Adipocyte (in vitro differentiated cells): ENCODE data around the gene WDR19.
"Not testable (repeated sequence)": the region's sequence is repeated elsewhere in the genome, so short reads cannot be mapped to it uniquely, and the experiment has no call there.

Source experiments
- DNase-seq: peaks from one replicate; pipeline ENCODE4 v3.0.0-alpha.2; 2015; ENCODE audit warnings: low read depth
- H3K27me3 ChIP-seq: replicated peaks from 2 replicates; pipeline ENCODE4 v1.7.0; 2013; ENCODE audit warnings: mild to moderate bottlenecking, low read length, moderate library complexity; ENCODE audit not compliant: control insufficient read depth, insufficient read depth
- H3K36me3 ChIP-seq: 2 replicates; pipeline ENCODE4 v1.7.0; 2013; ENCODE audit warnings: low read length, mild to moderate bottlenecking, moderate library complexity; ENCODE audit not compliant: control insufficient read depth, insufficient read depth, severe bottlenecking
- H3K4me1 ChIP-seq: 2 replicates; pipeline ENCODE4 v1.7.0; 2013; ENCODE audit warnings: mild to moderate bottlenecking, low read length, moderate library complexity; ENCODE audit not compliant: control insufficient read depth, insufficient read depth
- H3K4me3 ChIP-seq: 2 replicates; pipeline ENCODE4 v1.7.0; 2013; ENCODE audit warnings: mild to moderate bottlenecking, low read length, moderate library complexity
- H3K9ac ChIP-seq: 2 replicates; pipeline ENCODE4 v1.7.0; 2013; ENCODE audit warnings: mild to moderate bottlenecking, low read length, moderate library complexity
- H3K9me3 ChIP-seq: 2 replicates; pipeline ENCODE4 v1.7.0; 2013; ENCODE audit warnings: mild to moderate bottlenecking, low read length, moderate library complexity; ENCODE audit not compliant: control insufficient read depth

The WDR19 gene

DNA sequence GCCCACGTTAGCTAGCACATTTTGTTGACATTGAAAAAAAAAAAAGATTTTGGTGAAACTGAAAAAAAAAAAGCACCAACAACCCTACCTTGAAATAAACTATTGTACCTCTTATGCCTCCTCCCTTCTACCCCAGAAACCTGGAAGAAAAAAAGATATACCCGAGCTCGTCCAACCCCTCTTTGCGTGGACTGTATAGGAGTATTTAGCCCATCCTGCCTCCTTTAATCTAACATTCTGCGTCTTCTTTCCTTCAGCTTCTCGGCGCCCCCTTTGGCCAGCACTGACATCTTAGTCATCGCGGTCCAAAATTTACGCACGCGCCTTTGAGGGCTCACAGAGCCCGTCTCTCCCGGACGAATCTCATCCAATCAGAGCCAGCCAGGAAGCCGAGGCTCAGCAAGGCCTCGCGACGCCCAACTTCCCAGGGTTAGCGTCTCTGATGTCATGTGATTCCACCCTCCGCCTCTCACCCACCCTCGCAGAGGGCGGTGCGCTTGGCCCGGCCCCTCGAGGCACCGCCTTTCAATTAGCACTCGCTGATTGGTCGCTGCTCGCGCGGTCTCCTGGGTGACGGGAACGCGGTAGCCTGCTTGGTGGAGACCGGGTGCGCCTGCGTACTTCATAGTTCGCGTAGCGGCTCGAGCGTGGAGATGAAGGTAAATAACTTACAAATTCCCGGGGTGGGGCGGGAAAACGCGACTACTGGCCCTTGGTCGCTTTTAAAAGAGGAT lies at the start of gene WDR19:
WDR19 (plus strand) TSS at position 625 of the 734 bp plus-strand sequence; CDS start at position 654, 29 bp downstream.
- peaks cover 7% of the 10 kb centered on the region for H3K36me3 ChIP-seq
- H3K4me1 ChIP-seq = peaks cover 4% of the 10 kb centered on the region
- DNase-seq = peak; percentile 100
- peak within 1 kb of the TSS; percentile 90 for H3K9ac ChIP-seq
- peak within 1 kb of the TSS; percentile 93 for H3K4me3 ChIP-seq
- no peaks in the 10 kb centered on the region for H3K9me3 ChIP-seq
- no peaks in the 10 kb centered on the region for H3K27me3 ChIP-seq

DNA sequence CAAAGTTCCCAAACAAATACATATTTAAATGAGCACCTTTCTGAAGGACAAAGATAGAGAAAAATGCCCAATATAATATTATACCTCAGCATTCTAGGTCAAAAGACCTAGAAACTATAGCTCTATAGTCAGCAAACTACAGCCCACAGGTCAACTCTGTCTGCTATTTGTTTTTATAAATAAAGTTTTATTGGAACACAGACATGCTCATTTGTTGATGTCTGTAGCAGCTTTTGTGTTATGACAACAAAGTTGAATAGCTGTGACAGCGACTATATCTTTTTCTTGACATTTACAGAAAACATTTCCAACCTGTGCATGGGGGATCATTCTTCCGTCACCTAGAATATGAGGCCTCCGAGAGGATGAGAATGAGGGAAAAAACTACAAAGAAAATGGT lies 48.7 kb upstream of the WDR19 start:
- Histone ChIP-seq H3K9ac (no peak overlapping the region), H3K4me3 (no peak overlapping the region), H3K36me3 (no peaks in the 10 kb centered on the region), H3K4me1 (peaks cover 6% of the 10 kb centered on the region), H3K9me3 (no peaks in the 10 kb centered on the region), H3K27me3 (no peaks in the 10 kb centered on the region)
- no peak for DNase-seq

DNA sequence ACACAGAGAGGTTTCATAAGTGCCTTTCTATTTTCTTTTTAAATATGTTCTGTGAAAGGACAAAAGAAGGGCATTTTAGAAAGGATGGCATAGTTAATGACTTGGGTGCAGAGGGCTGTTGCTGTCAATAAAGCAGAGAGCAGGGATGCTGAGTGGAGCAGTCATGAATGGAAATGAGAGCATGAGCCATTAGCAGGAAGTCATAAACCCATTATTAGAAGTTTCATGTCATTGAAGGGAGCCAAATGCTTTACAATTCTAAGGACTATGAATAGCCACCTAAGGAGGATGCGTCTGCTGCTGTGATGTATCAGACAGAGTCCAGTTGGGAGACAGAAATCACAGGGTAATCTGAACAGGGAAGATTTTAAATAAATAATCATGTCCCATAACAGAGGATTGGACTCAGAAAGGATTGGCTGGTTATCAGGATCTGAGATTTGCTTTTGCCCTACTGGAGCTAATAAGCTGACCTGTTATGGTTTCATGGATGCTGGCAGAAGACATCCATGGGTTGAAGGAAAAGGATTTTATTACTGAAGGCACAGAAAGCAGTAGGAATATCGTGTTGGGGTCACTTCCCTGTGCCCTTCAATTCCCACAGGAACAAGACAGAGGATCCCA lies 47.5 kb upstream of the WDR19 start:
- Histone ChIP-seq H3K27me3 (no peaks in the 10 kb centered on the region), H3K36me3 (no peaks in the 10 kb centered on the region), H3K4me3 (peak overlapping the region; percentile 30), H3K4me1 (peaks cover 6% of the 10 kb centered on the region), H3K9ac (no peak overlapping the region), H3K9me3 (no peaks in the 10 kb centered on the region)
- DNase-seq = no peak

DNA sequence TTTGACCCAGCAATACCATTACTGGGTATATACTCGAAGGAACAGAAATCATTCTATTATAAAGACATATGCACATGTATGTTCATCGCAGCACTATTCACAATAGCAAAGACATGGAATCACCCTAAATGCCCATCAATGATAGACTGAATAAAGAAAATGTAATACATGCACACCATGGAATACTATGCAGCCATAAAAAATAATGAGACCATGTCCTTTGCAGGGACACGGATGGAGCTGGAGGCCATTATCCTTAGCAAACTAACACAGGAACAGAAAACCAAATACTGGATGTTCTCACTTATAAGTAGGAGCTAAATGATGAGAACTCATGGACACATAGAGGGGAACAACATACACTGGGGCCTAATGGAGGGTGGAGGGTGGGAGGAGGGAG lies 44.1 kb upstream of the WDR19 start:
- not testable (repeated sequence) for H3K9me3 ChIP-seq, H3K4me3 ChIP-seq, DNase-seq, H3K27me3 ChIP-seq, H3K4me1 ChIP-seq, H3K9ac ChIP-seq, H3K36me3 ChIP-seq

DNA sequence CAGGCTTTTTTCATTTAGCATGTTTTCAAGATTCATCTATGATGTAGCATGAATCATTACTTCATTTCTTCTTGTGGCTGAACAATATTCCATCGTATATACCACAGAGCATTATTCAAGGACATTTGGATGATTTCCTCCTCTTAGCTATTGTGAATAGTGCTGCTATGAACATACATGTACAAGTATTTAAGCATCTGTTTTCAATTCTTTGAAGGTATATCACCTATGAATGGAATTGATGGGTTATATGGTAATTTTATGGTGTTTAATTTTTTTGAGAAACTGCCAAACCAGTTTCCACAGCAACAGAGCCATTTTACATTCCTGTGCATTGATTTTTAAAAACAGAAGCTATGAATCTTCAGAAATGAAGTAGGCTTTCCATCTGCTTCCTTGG lies 36.1 kb upstream of the WDR19 start:
- no peaks in the 10 kb centered on the region for H3K9me3 ChIP-seq
- DNase-seq = no peak
- peaks cover 4% of the 10 kb centered on the region for H3K4me1 ChIP-seq
- H3K27me3 ChIP-seq = no peaks in the 10 kb centered on the region
- H3K36me3 ChIP-seq = no peaks in the 10 kb centered on the region
- no peak overlapping the region for H3K4me3 ChIP-seq
- no peak overlapping the region for H3K9ac ChIP-seq

DNA sequence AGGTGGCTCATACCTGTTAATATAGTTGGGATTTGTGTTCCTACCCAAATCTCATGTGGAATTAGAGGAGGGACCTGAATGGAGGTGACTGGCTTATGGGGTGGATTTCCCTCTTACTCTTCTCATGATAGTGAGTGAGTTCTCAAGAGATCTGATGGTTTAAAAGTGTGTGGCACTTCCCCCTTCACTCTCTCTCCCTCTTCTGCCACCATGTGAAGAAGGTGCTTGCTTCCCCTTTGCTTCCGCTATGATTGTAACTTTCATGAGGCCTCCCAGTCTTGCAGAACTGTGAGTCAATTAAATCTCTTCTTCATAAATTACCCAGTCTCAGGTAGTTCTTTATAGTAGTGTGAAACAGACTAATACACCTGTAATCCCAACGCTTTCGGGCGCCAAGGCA lies 28.3 kb upstream of the WDR19 start:
- Histone ChIP-seq H3K27me3 (no peaks in the 10 kb centered on the region), H3K9me3 (no peaks in the 10 kb centered on the region), H3K4me1 (peaks cover 7% of the 10 kb centered on the region), H3K4me3 (no peak overlapping the region), H3K9ac (no peak overlapping the region), H3K36me3 (no peaks in the 10 kb centered on the region)
- DNase-seq = no peak

DNA sequence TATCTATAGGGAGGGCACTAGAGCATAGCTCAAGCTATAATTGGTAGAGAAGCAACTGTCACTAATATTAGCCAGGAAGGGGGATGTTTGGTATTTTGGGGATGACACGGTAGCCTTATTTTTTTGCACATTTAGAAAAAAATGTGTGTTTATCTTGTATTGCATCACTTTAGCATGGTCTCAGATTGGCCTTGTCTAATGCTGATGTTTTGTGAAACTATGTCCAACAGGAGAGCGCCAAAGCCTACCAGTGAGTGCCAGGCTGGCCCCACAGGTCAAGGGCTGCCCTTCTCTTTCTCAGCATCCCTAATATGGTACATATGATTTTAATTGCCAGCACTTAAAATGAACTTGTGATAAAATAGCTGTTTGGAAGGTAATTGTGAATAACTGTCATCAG lies 24.8 kb upstream of the WDR19 start:
- H3K4me1 ChIP-seq = no peaks in the 10 kb centered on the region
- no peaks in the 10 kb centered on the region for H3K9me3 ChIP-seq
- H3K9ac ChIP-seq = no peak overlapping the region
- H3K27me3 ChIP-seq = no peaks in the 10 kb centered on the region
- no peak for DNase-seq
- H3K4me3 ChIP-seq = no peak overlapping the region
- H3K36me3 ChIP-seq = no peaks in the 10 kb centered on the region

DNA sequence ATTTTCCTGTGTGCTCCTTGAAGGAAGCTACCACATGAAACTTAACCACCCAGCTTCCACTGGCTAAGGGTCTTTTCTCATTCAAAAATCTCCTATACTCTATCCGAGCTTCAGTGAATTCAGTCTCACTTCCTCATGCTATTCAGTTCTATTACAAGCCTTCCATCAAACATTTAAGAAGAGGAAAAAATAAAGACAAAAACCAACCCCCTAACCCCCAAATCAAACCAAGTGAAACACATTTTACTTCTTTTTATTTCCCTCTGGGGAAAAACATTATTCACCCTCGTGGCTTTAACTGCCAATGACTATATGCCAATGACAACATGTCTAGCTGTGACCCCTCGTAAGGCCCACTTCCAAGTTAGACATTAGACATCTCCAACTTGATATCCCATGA lies 16.2 kb upstream of the WDR19 start:
- DNase-seq = no peak
- Histone ChIP-seq H3K4me1 (peaks cover 5% of the 10 kb centered on the region), H3K9ac (no peak overlapping the region), H3K27me3 (no peaks in the 10 kb centered on the region), H3K9me3 (peaks cover 6% of the 10 kb centered on the region), H3K4me3 (no peak overlapping the region), H3K36me3 (no peaks in the 10 kb centered on the region)

DNA sequence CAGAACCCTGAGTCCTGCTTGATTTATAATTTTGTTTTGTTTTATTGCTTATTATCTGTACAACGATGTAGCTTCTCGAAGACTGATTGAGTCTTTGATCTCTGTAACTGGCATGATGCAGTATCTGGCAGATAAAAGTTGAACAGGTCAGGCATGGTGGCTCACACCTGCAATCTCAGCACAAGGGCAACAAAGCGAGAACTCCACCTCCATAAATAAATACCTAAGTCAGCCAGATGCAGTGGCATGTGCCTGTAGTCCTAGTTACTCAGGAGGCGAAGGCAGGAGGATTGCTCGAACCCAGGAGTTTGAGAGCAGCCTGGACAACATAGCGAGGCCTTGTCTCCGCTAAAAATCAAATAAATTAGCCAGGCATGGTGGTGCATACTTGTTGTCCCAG lies 15.7 kb upstream of the WDR19 start:
- H3K4me1 ChIP-seq = peaks cover 5% of the 10 kb centered on the region
- no peak overlapping the region for H3K4me3 ChIP-seq
- no peaks in the 10 kb centered on the region for H3K27me3 ChIP-seq
- no peak overlapping the region for H3K9ac ChIP-seq
- no peak for DNase-seq
- H3K36me3 ChIP-seq = no peaks in the 10 kb centered on the region
- H3K9me3 ChIP-seq = peaks cover 6% of the 10 kb centered on the region

DNA sequence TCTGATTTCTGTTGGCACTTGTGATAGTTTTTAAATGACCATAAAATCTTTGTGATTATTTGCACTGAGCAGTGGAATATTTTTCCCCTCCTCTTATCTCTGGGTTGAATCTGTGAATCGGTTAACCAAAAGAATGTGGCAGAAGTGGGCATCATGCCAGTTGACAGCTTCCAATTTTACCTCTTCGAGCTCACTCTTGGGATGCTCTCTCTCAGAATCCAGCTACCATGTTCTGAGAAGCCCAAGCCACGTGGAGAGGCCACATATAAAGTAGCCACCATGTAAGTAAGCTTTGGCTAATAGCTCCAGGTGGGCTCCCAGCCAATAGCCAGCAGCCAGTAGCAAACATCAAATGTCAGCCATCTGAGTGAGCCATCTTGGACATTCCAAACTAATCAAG lies 12.9 kb upstream of the WDR19 start:
- Histone ChIP-seq H3K4me3 (no peak overlapping the region), H3K9ac (no peak overlapping the region), H3K9me3 (peaks cover 6% of the 10 kb centered on the region), H3K4me1 (peaks cover 5% of the 10 kb centered on the region), H3K36me3 (no peaks in the 10 kb centered on the region), H3K27me3 (no peaks in the 10 kb centered on the region)
- DNase-seq = no peak

DNA sequence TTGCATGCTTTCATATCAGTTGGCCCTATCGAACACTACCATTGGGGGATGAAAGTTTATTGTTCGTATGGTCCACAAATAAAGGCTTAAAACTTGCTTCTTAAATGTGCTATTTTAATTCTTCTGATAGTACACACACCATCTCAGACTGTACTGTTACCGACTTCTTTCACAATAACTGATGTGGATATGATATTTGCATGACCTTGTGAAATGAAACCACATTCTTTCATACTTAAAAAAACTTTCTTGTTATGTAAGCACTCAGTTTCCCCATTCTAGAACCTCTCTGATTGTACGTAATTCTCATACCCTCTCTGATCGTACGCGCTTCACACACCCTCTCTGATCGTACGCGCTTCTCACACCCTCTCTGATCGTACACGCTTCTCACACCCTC lies 12.0 kb upstream of the WDR19 start:
- no peak for DNase-seq
- H3K9me3 ChIP-seq = peaks cover 6% of the 10 kb centered on the region
- H3K36me3 ChIP-seq = no peaks in the 10 kb centered on the region
- no peaks in the 10 kb centered on the region for H3K27me3 ChIP-seq
- no peak overlapping the region for H3K4me3 ChIP-seq
- no peak overlapping the region for H3K9ac ChIP-seq
- peaks cover 5% of the 10 kb centered on the region for H3K4me1 ChIP-seq

DNA sequence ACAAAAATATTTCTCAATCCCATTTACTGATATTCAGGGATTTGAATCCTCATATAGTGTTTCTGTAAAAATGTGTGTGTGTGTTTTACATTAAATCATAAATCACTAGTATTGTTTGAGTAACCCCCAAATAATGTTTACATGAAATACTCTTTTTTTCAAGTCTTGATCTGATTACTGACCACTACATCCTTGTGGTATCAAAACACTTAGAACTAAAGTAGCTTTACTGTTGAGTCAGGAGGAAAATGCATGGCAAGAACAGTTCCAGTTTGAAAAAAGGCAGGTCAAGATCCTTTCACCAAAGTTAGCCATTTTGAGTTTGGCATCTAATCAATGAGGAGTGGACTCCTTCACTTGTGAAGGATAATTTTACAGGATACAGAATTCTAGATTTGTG lies 3.6 kb upstream of the WDR19 start:
- Histone ChIP-seq H3K9ac (no peak overlapping the region), H3K9me3 (no peaks in the 10 kb centered on the region), H3K36me3 (no peaks in the 10 kb centered on the region), H3K4me3 (no peak overlapping the region), H3K4me1 (peaks cover 4% of the 10 kb centered on the region), H3K27me3 (no peaks in the 10 kb centered on the region)
- DNase-seq = peak; percentile 4
